ENCODE data around the gene UBXN4.
"Not testable (repeated sequence)": the region's sequence is repeated elsewhere in the genome, so short reads cannot be mapped to it uniquely, and the experiment has no call there.

Gene UBXN4

GRCh38 chr2:135741395-135742324 lies at the start of gene UBXN4:
UBXN4 (plus strand) TSS chr2:135741855; CDS start chr2:135741930, 75 bp downstream.
- DNase-seq: peak; percentile 99

GRCh38 chr2:135694711-135695110 lies 46.9 kb upstream of the UBXN4 start:
- DNase-seq: no peak

GRCh38 chr2:135698838-135699237 lies 42.8 kb upstream of the UBXN4 start:
- DNase-seq: no peak

- DNase-seq: peak; percentile 58
Observed at GRCh38 chr2:135701442-135701841, 40.2 kb upstream of the UBXN4 start.

GRCh38 chr2:135703300-135703699 lies 38.4 kb upstream of the UBXN4 start:
- DNase-seq: no peak

DNA sequence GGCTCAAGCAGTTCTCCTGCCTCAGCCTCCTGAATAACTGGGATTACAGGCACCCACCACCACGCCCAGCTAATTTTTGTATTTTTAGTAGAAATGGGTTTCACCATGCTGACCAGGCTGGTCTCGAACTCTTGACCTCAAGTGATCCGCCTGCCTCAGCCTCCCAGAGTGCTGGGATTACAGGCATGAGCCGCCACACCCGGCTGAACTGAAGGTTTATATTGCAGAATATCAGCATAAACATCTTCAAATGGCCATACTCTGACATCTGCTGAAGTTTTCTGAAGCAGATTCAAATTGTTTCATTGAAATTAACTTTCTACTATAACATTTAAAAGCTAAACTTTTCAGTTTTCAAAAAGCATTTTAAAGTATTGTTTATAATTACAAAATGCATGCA lies 37.6 kb upstream of the UBXN4 start:
- DNase-seq: not testable (repeated sequence)

- DNase-seq: no peak
Observed at GRCh38 chr2:135708159-135708558, 33.5 kb upstream of the UBXN4 start.

GRCh38 chr2:135709992-135710391 lies 31.7 kb upstream of the UBXN4 start:
- peak; percentile 52 for DNase-seq

- not testable (repeated sequence) for DNase-seq
Observed at GRCh38 chr2:135715086-135715485, 26.6 kb upstream of the UBXN4 start.

GRCh38 chr2:135728064-135728743 lies 13.5 kb upstream of the UBXN4 start:
- no peak for DNase-seq

DNA sequence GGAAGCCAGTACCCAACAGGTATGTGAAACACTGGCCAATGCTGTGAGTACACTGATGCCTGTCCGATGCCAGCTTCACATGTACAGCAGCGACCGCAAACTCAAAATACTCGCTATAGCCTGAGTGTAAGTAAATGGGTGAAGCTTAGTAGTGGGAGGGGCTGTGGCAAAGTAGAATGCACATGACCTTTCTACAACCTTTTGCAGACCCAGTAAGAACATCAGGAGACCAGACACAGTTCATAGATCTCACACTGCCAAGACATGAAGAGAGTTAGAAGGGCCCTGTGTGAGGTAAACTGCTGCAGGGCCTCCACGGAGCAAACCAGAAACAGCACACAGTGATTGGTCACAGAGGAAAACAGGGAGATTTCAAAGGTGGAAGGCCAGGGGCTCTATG lies 9.1 kb upstream of the UBXN4 start:
- no peak for DNase-seq

DNA sequence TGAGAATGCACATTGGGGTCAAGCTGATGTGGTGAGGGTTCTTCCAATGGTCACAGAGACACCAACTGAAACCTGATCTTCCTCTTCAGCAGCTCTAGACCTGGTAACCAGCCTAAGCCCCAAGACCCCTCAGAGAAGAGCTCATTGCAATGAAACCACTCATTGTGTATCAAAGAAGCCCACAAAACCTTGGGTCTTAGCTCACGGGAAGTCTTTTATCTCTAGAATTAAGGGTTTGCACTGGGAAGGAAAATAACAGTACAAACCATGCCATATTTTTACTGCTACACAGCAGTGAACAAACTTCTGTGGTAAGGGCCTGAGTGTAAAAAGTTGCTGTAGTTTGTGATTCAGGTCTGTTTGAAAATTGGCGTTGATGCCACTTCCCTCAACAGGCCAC lies 8.6 kb upstream of the UBXN4 start:
- no peak for DNase-seq

DNA sequence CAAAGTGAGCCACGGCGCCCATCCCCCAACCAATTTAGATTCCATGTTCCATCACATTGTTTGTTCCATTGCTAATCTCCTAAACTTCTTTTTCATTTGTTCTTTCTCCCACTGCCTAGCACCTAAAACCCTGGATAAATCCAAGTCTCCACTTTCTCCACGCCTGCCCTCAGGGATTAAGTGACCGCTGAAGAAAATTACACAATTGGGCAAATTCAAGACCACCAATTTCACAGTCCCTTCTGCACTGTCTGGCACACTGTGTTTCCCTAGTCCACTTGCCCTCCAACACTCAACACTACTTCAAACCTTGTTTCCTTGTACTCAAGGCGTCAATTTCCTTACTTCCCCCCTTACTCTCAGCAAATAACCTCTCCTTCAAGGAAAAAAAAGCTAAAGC lies 5.1 kb upstream of the UBXN4 start:
- no peak for DNase-seq

DNA sequence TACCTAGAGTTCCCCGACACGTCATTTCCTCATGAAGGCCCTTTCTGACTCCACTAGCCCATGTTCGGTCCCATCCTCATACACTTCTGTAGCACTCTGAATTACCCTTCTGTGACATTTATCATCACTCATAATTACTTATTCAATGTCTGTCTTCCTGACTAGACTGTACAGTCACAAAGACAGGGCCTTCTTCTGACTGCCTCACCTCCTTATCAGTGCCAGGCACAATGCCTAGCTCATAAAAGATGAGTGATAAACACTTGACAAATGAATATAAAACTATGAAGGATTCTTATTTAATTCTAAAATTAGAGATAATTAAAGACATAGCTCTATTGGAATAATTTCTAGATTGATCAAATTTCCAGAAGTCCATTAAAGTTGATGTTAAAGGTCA lies 1.4 kb upstream of the UBXN4 start:
- DNase-seq: no peak

DNA sequence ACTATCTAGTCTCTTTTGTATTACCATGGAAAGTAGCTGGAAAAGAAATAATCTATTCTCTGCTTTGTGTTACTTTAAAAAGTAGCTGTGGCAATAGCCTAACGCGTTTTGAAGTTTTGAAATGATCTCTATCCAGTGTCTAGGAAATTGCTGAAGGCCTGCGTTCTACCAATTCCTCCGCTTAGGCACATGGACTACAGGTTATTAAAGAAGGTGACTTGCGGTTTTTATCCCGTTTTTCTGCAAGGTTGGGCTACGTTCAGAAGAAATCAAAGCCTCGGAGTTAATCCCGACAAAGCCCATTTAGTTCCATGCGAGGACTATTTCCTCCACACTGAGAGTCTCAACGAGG lies 636 bp upstream of the UBXN4 start:
- DNase-seq: no peak

DNA sequence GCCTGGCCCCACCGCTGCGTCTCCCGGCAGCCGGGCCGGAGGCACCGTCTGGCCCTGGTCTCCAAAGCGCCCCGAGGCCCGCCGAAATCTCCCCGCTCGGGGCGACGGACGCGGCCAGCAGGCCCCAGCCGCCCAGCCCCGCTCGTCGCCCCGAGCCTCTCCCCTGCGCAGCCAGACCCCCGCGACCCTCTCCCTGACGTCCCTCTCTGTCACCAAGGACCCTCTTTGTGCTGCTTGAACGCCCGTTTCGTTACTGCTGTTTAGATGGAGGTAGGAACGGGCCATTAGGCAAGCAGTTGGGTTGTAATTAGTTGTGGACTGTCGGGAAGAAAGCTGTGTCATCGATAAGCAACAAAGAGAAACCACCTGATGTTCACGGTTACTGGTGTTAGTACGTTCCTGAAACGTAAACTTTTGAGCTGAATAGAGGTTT lies 686 bp downstream of the UBXN4 start:
- DNase-seq: peak; percentile 55

GRCh38 chr2:135743860-135744259 lies 2.2 kb downstream of the UBXN4 start:
- peak; percentile 13 for DNase-seq

DNA sequence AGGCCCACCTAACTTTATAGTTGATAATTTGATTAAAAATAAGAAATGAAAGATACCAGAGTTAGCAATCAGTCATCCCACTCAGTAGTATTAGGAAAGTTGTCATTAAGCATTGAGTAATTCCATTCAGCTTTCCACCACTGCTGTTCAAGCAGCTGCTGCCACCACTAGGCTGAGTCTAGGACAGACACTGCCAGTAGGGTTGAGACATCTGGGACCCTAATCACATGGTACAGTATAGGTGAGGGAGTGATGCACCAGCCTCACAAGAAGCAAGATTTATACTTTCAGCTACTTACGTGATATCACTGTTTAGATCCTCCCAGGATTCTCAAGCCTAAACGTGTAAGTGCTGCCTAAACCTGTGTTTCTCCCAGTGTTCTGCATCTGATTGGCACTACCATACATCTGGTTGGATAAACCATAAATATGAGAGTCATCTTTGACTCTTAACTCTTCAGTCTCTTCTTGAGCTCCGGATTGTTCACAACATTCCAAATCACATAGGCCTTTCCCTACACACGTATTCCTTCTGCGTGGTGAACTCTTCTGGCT lies 3.2 kb downstream of the UBXN4 start:
- peak; percentile 56 for DNase-seq

GRCh38 chr2:135745545-135745944 lies 3.9 kb downstream of the UBXN4 start:
- peak; percentile 84 for DNase-seq

GRCh38 chr2:135755573-135755972 lies 13.9 kb downstream of the UBXN4 start:
- DNase-seq: no peak

- DNase-seq: no peak
Observed at GRCh38 chr2:135756692-135757091, 15.0 kb downstream of the UBXN4 start.

DNA sequence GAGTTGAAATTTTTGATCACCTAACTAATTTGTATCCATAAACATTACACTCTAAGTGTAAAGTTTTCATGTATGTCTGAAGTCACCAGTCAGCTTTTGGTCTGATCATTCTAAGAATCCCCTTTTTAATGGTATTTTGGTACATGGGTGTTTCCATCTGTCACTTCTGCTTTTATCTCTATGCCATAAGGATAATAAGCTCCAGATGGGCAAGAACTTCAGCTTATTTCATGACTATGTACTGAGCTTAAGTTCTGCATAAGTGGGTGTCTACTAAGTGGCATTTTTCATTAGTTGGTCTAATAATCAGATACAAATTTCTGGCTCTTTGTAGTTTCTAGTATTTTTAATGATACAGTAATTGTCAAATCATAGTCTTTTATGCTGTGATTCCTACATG lies 20.4 kb downstream of the UBXN4 start:
- no peak for DNase-seq

DNA sequence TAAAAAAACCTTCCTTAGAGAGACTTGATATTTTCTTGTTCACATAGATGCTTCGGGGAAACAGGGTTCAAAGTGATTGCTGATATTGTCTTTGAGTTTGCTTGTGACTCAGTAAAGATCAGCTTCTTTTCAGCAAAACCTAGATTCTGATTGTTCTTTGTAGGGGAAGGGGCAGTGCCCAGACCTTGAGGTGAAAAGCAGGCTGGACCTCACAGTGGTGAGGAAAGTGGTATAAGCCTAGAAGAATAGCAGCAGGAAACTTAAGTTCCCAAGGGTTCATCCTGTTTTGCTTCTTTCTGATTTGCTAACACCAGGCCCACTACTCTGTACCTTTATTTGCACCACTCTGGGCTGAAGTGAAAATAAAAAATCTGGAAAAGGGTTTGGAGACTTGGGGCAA lies 20.9 kb downstream of the UBXN4 start:
- no peak for DNase-seq

DNA sequence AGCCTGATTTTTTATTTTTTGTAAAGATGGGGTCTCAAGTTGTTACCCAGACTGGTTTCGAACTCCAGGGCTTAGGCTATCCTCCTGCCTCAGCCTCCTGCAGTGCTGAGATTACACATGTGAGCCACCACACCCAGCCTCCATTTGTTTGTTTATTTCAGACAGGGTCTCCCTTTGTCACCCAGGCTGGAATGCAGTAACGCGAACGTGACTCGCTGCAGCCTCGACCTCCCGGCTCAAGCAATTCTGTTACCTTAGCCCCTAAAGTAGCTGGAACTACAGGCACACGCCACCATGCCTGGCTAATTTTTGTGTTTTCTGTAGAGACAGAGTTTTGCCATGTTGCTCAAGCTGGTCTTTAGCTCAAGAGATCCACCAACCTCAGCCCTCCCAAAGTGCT lies 27.2 kb downstream of the UBXN4 start:
- no peak for DNase-seq
